Uterus (tissue), 2 donors: ENCODE data around the gene MTMR2.

Experiments used
- POLR2A ChIP-seq, 2 donors: fragments of 450-650 bp; IDR thresholded peaks; one replicate each; pipeline ENCODE4 v1.6.1; 2016; ENCODE audit warnings: antibody characterized with exemption in 2 of 2, mild to moderate bottlenecking in 1 of 2, moderate library complexity in 1 of 2
- TF ChIP-seq, protein P1 (sequence below), 4 experiments: fragments of 200-600 bp in 2 of 4; fragments of 450-650 bp in 2 of 4; sonication (generic) in 2 of 4; IDR thresholded peaks; one replicate each; pipeline ENCODE4 v1.5.1; 2016 to 2019; ENCODE audit warnings: antibody characterized with exemption in 4 of 4, mild to moderate bottlenecking in 2 of 4, moderate library complexity in 1 of 4

DNA sequence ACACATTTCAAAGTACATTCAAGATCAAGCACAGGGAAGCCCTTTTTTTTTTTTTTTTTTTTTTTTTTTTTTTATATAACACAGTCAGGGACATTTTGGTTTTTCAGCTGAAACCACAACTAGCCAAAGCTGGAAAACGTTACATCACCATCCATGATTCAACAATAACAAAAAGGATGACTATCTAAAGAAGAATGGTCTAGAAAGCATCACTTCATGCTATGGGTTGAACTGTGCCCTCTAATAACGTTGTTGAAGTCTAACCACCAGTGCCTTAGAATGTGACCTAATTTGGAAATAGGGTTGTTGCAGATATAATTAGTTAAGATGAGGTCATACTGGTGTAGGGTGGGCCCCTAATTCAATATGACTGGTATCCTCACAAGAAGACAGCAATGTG, 46.6 kb downstream of the MTMR2 start:
- TF ChIP-seq, protein P1, sequence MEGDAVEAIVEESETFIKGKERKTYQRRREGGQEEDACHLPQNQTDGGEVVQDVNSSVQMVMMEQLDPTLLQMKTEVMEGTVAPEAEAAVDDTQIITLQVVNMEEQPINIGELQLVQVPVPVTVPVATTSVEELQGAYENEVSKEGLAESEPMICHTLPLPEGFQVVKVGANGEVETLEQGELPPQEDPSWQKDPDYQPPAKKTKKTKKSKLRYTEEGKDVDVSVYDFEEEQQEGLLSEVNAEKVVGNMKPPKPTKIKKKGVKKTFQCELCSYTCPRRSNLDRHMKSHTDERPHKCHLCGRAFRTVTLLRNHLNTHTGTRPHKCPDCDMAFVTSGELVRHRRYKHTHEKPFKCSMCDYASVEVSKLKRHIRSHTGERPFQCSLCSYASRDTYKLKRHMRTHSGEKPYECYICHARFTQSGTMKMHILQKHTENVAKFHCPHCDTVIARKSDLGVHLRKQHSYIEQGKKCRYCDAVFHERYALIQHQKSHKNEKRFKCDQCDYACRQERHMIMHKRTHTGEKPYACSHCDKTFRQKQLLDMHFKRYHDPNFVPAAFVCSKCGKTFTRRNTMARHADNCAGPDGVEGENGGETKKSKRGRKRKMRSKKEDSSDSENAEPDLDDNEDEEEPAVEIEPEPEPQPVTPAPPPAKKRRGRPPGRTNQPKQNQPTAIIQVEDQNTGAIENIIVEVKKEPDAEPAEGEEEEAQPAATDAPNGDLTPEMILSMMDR (IDR thresholded peaks at IDR 0.05) = no peak
- no peak for TF ChIP-seq POLR2A (IDR thresholded peaks at IDR 0.05)
